Measurements from ENCODE around the gene ACOT12. TPM values are rescaled to one million over a fixed set of nuclear protein-coding genes. Genes with fewer than 3 reads are reported as not detected.

The ACOT12 gene
- total RNA-seq, 1 experiment from 2014 or later: not detected

- TF ChIP-seq E2F1 (CRISPR knock-in tag; IDR thresholded peaks at IDR 0.05): no peak
- TF ChIP-seq NR2C2 (CRISPR knock-in tag; IDR thresholded peaks at IDR 0.05): no peak
- TF ChIP-seq TCF7 (CRISPR knock-in tag; IDR thresholded peaks at IDR 0.05; ENCODE audit: low read depth): no peak
- TF ChIP-seq HMGA2 (CRISPR knock-in tag; IDR thresholded peaks at IDR 0.05): no peak
- no peak for TF ChIP-seq STAT6 (CRISPR knock-in tag; conservative IDR thresholded peaks at IDR 0.05; ENCODE audit: low read depth)
Observed at GRCh38 chr5:81334304-81335061, 59.5 kb downstream of the ACOT12 start (continued).

DNA sequence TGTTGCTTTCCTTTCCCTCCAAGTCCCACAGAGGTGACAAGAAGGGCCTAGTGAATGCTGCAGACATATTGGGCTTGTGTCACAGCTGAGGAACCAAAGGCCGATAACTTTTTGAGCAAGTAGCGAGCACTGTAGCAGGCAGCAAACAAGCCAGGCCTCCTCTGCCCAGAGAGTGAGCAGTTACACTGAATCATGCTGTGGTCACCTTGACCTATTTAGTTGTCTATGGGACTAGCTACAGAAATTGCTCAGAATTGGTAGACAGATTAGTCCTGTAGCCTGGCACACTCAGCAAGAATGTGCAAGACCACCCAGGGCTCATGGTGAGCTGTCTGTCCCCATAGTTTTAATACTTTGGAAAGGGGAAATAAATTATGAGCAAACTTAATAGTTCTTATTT is 67.4 kb downstream of the ACOT12 start:
- Mint-ChIP-seq H3K27me3 (ENCODE audit: low read depth) (no peaks in the 10 kb centered on the region), H3K4me3 (no peak overlapping the region), H3K27ac (no peak overlapping the region), H3K9me3 (no peaks in the 10 kb centered on the region), H3K4me1 (peaks cover 14% of the 10 kb centered on the region), H3K36me3 (no peaks in the 10 kb centered on the region)
- ATAC-seq: no peak
- DNase-seq (ENCODE audit: low spot score): no peak
- ChIA-PET POLR2A (no interaction called here), CTCF (interaction anchor here (0.5 to 0.6 kb wide), 2 partner anchors 74 to 525 kb away, joined by 5 read pairs; no protein-coding TSS in a partner anchor)
- no peak for TF ChIP-seq MLX (CRISPR knock-in tag; IDR thresholded peaks at IDR 0.05)
- TF ChIP-seq, protein P1, sequence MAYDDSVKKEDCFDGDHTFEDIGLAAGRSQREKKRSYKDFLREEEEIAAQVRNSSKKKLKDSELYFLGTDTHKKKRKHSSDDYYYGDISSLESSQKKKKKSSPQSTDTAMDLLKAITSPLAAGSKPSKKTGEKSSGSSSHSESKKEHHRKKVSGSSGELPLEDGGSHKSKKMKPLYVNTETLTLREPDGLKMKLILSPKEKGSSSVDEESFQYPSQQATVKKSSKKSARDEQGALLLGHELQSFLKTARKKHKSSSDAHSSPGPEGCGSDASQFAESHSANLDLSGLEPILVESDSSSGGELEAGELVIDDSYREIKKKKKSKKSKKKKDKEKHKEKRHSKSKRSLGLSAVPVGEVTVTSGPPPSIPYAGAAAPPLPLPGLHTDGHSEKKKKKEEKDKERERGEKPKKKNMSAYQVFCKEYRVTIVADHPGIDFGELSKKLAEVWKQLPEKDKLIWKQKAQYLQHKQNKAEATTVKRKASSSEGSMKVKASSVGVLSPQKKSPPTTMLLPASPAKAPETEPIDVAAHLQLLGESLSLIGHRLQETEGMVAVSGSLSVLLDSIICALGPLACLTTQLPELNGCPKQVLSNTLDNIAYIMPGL (CRISPR knock-in tag; IDR thresholded peaks at IDR 0.05): no peak
- TF ChIP-seq ATF1 (CRISPR knock-in tag; IDR thresholded peaks at IDR 0.05): no peak
- no peak for TF ChIP-seq ZNF423 (CRISPR knock-in tag; IDR thresholded peaks at IDR 0.05)
- TF ChIP-seq ZNF281 (CRISPR knock-in tag; IDR thresholded peaks at IDR 0.05): no peak
- no peak for TF ChIP-seq JUN (CRISPR knock-in tag; IDR thresholded peaks at IDR 0.05)
- no peak for TF ChIP-seq NFE2L1 (CRISPR knock-in tag; IDR thresholded peaks at IDR 0.05)
- TF ChIP-seq ZNF121 (CRISPR knock-in tag; IDR thresholded peaks at IDR 0.05): no peak
- TF ChIP-seq, protein P2, sequence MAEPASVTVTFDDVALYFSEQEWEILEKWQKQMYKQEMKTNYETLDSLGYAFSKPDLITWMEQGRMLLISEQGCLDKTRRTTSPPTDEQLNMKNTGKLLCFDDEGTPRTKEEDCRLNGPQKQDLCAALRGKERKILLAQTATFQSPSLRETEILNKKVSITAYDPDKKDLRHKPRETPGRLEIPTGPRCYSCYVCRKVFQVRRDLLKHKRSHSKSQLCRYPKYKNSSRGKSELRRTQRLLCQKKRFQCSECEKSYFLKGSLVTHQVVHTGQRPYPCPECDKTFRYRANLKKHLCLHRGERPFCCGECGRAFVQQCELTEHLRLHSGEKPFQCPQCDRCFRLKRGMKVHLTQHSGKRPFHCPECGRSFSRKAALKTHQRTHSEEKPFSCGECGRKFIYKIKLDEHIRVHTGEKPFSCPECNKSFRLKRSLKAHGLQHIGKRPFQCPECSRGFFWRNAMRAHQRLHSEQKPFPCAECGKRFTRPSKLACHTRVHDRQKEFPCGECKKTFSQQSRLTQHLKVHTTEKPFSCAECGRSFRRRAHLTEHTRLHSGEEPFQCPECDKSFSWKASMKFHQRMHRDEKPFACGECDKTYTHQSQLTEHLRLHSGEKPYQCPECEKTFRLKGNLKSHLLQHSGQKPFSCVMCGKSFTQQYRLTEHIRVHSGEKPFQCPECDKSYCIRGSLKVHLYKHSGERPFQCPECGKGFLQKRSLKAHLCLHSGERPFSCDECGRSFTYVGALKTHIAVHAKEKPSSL (CRISPR knock-in tag; conservative IDR thresholded peaks at IDR 0.05): no peak
